Cardiac fibroblast (primary cell): Measurements from ENCODE around the gene SNX24.
A peak's percentile ranks its signal among the peaks of the same experiment; 100 is the strongest.

ENCODE experiments used
- DNase-seq, 2 donors: peaks; one replicate each; pipeline versions ENCODE4 v3.0.0 to v3.0.0-alpha.2; 2010; ENCODE audit warnings: low read depth in 2 of 2
- H3K4me3 ChIP-seq, 2 donors: replicated peaks in 1 of 2; 1 replicate in 1 of 2; 2 replicates in 1 of 2; pipeline ENCODE4 v1.5.1; 2011; ENCODE audit warnings: low read depth in 2 of 2, low read length in 2 of 2, mild to moderate bottlenecking in 2 of 2, moderate library complexity in 1 of 2
- CTCF ChIP-seq: IDR thresholded peaks from one replicate; pipeline ENCODE4 v1.5.1; 2011; ENCODE audit warnings: low read depth, mild to moderate bottlenecking, low read length, inconsistent platforms

SNX24 gene

GRCh38 chr5:122845229-122846050 is at the start of gene SNX24:
TSS of gene SNX24 (plus strand) at chr5:122845613. CDS start at chr5:122845634, 21 bp downstream.
- no peak for TF ChIP-seq CTCF
- H3K4me3 ChIP-seq: peak within 1 kb of the TSS; percentile 63 to 78
- DNase-seq: peak; percentile 71 to 74

GRCh38 chr5:122805481-122805880 is 39.9 kb upstream of the SNX24 start:
- no peak for TF ChIP-seq CTCF
- peak; percentile 55 to 81 for DNase-seq
- H3K4me3 ChIP-seq: no peak overlapping the region

GRCh38 chr5:122810405-122810804 is 35.0 kb upstream of the SNX24 start:
- no peak overlapping the region for H3K4me3 ChIP-seq
- no peak for DNase-seq
- no peak for TF ChIP-seq CTCF

- no peak for DNase-seq
- TF ChIP-seq CTCF: no peak
- H3K4me3 ChIP-seq: no peak overlapping the region
Measured at GRCh38 chr5:122815218-122815767, 30.1 kb upstream of the SNX24 start.

GRCh38 chr5:122816756-122817155 is 28.7 kb upstream of the SNX24 start:
- no peak for DNase-seq
- no peak overlapping the region for H3K4me3 ChIP-seq
- no peak for TF ChIP-seq CTCF

- no peak for TF ChIP-seq CTCF
- no peak for DNase-seq
- H3K4me3 ChIP-seq: no peak overlapping the region
Measured at GRCh38 chr5:122831984-122832383, 13.4 kb upstream of the SNX24 start.

- DNase-seq: peak; percentile 6 to 42
- H3K4me3 ChIP-seq: no peak overlapping the region
- TF ChIP-seq CTCF: no peak
Measured at GRCh38 chr5:122835681-122836080, 9.7 kb upstream of the SNX24 start.
